H4 (cell line): ENCODE measurements around the gene ZBTB7C. TPM values are rescaled to one million over a fixed set of nuclear protein-coding genes. Genes with fewer than 3 reads are reported as not detected.

Experiments
- DNase-seq: peaks from one replicate; pipeline ENCODE4 v3.0.0-alpha.2; 2015; ENCODE audit warnings: low spot score
- total RNA-seq: library from RNA; depleted of rRNA; stranded (reverse); fragments of >200 nt; shearing (Covaris generic); gene quantifications from 2 replicates; pipeline ENCODE4 v1.2.3, GENCODE V29; 2014

The ZBTB7C gene
- total RNA-seq, 1 experiment from 2014 or later: 1.1 TPM

DNA sequence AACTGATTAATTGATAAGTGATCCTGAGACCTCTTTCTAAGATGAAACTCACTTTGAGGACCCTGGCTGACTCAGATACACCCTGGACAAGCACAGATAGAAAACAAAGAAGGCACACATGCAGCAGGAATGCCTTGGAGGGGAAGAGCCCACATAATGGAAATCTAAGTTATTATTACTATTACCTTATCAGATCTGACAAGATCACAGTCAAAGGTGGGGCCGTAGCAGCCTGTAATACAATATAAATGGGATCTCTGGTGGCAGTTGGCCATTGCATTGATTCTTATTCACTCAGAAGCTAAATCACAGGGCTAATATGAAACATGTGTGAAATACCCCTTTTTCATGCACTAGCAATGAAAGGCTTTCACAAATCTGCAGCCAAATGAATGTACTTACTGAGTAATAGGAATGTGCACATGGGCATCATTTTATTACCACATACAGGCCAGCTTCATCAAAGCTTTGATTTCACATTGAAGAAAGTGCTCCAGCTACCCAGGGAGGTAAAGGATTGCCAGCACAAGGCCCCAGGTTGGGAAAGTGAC is 84.0 kb downstream of the ZBTB7C start:
- DNase-seq: no peak

DNA sequence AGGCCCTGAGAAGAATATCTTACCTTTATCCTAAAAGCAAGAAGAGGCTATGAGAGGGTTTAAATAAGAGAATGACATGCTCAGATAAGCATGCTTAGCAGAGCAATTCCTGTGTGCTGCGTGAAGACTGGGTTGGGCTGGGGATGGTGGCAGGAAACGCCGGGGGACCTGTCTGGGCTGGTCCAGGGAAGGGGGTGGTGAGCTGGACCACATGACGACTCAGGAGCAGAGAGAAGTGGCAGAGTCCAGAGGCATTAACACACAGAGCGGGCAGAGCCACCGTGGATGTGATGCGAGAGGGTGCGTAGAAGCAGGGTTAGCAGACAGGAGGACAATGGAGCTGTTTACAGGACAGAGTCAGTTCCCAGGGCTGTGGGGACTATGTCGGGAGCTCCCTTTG is 84.5 kb downstream of the ZBTB7C start:
- no peak for DNase-seq

DNA sequence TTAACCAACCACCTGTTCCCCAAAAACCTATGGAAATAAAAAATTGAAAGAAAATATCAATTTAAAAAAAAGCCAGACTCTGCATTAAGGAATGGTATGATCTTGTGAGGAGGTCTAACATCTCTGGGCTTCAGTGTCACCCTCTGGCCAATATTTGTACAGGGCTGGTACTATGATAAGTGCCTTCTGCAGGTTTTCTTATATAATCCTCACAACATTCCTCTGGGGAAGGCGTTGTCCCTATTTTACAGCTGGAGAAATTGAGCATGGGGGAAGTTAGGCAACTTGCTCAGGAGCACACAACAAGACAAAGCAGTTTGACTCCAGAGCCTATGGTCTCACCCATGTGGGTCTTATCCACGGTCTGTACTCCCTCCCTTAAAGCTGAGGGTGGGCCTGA is 86.0 kb downstream of the ZBTB7C start:
- DNase-seq: no peak

DNA sequence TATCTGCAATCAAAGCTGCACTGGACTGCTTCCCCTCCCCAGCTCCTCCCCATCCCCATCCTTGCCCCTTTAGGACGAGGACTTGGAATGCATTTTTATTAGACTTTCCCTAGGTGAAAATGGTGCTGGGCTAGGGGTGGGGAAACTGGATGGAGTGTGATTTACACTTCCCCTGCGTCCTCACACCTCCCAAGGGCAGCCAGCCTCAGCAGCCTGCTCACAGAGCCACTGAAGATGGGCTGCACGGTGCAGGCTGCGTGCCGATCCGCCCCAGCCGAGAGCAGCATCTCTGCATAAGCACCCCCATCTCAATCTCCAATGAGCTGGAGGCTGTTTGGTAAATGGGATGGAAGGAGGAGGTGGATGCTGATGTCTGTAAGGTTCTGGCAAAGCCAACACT is 87.6 kb downstream of the ZBTB7C start:
- no peak for DNase-seq

DNA sequence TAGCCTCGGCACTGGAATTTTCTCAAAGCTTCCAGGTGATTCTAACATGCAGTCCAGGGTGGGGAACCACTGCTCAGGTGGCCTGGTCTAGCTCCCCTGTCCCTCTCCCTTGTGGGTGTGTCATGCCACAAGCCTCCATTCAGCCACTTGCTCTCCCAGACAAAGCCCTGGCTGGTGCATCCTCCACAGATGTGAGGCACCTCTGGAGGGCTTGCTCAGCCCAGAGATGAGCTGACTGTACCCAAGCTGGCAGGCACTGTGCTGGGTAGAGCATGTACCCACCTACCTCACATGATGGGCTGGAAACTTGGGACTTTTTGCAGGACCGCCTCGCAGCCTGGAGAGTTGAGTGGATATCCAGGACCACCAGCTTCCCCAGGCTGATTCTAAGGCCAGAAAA is 88.1 kb downstream of the ZBTB7C start:
- no peak for DNase-seq

DNA sequence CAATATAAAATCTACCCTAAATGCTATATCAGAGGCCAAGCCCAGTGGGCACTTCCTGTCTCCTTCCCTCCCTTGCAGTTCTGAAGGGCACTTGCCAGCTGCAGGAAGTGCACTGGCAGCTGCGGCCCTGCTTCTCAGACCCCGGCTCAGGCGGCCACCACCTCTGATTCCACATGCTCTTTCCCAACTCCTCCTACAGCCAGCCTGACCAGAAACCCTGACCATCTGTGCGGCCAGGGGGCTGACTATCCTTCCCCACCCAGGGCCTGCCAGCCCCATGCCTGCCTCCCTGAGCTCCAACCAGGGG is 88.6 kb downstream of the ZBTB7C start:
- DNase-seq: no peak

DNA sequence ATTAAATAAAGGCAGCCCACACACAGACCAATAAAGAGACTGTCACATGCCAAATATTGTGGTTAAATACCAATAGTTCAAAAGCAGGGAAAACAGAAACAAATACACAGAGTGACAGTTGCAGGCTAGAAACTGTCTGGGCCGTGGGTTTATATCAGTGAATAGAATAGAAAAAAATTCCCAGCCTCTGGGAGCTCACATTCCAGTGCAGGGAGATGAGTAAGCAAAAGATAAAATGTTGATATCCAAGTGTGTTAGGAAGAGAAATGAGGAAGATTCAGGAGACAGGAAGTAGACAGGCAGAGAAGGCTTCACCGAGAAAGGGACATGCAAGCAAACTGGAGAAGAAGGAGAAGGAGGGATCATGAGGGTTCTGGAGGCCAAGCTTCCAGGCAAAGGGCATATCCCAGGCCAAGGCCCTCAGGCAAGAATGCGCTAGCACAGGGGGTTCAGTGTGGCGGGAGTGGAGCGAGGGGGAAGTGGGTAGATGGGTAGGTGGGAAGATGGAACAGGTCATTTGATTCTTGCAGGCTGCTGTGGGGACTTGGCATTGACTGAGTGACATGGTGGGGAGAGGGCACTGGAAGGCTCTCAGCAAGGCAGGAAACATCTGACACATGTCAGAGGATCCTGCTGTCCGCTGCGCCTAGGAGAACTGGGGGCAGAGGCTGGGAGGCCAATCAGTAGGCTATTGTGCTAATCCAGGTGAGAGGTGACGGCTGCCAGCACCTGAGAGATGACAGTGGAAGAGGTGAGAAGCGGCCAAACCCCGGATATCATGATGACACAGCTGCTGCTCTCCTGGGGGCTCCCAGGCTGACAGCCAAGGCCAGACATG is 89.2 kb downstream of the ZBTB7C start:
- DNase-seq: no peak

DNA sequence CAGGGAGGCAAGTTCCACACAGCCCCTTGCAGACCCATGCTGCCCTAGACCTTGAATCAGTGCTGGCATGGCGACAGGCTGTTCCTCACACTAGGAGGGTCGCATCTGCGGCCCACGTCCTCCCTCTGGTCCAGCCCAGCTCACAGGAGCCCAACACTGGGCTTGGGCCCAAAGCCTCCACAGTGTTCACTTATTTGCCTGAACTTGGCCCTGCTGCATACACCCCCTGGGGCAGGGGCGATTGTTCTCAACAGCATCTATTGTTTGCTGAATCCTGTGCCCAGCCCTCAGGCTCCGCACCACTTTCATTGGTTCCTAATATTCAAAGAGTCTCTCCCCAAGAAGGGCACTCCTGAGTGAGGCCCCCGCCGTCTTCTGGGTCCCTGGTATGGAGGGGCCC is 90.7 kb downstream of the ZBTB7C start:
- no peak for DNase-seq

DNA sequence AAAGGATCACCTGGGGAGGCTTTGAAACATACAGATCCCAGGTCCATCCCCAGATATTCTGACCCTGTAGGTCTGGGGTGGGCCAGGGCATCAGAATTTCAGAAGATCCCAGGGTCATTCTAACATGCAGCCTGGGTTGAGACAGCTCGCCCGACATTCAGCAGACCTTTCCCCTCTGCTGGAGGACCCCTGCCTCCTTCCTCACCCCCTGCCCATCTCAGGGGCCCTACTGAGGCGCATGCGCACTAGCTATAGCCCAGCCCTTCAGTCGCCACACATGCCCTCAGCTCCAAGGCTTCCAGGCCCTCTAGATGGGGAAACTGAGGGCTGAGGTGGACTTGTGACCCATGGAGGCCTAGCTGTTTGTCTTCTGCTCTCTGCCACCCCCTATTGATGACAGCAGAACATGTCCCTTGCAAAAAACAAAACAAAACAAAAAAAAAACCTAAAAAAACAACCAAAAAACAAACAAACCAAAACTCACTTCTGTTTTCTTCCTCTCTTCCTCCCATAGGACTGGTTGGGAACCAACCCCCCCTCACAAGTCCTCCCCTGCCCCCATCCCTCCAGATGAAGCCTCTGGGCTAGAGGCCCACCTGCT is 91.3 kb downstream of the ZBTB7C start:
- no peak for DNase-seq

DNA sequence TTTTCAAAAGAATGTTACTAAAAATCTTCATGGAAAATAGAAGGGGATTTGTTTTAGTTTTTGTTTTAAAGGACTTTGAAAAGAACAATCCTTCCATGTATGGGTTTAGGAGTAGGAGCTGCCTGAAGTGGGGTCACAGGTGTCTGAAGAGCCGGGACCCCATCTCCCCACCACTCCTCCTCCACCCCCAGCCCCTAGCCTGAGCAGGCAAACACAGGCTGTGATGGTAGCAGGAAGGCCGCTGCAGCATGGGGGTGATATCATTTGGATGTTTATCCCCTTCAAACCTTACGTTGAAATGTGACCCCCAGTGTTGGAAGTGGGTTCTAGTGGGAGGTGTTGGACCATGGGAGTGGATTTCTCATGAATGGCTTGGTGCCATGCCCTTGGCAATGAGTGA is 93.0 kb downstream of the ZBTB7C start:
- DNase-seq: no peak

DNA sequence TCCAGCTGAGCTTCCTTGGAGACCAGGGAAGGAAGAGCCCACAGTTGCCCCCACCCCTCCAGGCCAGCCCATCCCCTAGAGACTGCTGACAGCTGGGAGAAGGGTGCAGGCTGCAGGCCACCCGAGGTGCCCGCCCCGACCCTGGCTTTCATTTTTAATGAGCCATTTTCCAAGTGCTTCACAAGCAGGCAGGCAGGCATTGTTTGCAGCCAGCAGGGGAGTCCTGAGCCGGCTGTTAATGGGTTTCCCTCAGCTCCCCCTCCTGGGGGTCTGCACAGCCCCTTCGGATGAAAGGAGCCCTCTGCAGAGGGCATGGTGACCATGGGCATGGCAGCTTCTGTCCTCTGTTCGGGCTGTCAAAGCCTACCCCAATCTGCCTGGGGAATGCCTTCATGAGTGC is 94.5 kb downstream of the ZBTB7C start:
- no peak for DNase-seq

DNA sequence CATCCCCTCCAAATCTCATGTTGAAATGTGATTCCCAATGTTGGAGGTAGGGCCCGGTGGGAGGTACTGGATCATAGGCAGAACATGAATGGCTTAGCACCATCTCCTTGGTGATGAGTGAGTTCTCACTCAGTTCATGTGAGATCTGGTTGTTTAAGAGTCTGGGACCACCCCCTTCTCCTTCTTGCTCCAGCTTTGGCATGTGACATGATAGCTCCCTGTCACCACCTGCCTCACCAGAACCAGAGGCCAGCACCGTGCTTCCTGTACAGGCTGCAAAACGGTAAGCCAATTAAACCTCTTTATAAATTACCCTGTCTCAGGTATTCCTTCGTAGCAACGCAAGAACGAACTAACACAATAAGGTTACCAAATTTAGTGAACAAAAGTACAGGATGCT is 95.4 kb downstream of the ZBTB7C start:
- DNase-seq: no peak

DNA sequence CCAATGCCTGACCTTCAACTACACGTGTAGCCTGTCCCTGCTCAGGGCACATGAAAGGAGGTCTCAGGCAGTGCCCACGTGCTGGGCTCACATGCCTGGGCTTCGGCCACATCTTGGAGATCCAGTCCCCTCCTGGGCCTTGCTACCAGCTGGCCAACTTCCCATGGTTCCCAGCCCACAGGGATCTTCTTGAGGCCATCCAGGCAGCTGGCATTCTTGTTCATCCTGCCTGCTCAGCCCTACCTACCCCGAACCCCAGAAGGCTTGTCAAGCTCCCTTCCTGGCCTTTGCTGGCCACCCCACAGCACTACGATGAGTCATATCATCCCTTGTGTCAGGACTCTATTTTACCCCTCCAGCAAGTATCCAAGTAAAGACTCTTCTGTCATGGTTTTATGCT is 97.1 kb downstream of the ZBTB7C start:
- DNase-seq: no peak

DNA sequence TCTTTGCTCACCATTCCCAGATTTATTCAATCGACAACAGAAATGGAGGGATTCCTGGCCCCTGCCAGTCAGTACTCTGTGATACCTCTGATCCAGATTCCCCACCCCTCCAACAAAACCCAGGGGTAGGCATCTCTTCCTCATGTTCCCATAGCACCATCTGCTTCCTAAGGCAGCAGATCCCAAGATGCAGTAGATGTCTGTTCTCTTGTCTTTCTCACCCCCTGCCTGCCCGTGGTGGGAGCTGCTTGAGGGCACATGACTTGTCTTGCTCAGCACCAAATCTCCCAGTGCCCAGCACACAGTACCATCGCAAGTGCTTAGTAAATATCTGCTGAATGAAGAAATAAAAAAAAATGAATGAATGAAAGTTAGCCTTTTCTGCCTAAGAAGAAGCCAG is 98.2 kb downstream of the ZBTB7C start:
- no peak for DNase-seq

DNA sequence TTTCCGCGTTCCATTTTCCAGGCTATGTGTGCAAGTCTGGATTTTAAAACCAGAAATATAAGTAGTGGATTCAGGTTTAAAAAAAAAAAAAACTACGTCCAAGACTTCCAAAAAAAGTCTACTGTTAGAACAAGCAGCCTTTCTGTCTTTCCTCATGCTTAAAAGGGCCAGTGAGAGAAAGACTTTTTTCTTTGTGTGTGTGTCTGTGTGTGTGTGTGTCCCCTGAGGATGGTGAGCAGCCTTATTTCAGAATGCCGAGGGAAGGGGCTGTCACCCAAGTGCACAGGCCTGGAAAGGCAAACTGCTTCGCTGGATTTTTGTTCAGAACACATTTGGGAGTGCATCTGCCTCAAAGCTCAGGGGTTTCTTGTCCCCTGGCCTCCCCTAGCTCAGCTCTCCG is 98.8 kb downstream of the ZBTB7C start:
- DNase-seq: no peak

DNA sequence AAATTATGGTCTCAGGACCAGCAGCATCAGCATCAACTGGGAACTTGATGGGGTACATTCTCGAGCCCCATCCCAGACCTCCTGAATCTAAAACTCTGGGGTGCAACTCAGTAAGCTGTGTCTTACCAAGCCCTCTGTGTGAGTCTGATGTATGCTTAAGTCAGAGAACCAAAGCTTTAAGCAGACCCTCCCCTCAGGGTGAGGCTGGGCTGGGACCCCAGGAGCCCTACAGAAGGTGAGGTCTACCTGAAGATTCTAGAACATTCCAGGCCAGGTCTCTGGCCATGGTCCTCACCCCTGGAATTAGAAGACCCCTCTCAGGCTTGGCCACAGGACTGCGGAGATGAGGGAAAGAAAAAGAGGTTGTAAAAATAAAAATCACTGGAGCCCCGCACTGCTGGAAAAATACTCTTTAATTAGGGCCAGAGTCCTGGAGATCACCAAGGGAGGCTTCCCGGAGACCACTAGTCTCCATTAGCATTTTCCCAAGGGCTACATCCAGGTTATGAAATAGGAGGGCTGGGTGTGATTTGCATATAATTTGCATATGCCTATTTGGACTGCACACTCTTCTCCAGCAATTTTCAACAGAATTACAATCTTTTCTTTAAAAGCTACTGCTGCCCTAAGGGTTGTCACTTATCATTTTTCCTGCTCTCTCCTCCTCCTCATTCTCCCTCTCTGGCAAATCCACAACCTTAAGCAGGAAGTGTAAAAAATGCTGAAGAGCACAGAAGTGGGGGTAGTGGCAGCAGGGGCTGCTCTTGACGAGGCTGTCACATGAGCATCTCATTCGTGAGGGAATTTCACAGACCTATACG is 100.2 kb downstream of the ZBTB7C start:
- DNase-seq: no peak

DNA sequence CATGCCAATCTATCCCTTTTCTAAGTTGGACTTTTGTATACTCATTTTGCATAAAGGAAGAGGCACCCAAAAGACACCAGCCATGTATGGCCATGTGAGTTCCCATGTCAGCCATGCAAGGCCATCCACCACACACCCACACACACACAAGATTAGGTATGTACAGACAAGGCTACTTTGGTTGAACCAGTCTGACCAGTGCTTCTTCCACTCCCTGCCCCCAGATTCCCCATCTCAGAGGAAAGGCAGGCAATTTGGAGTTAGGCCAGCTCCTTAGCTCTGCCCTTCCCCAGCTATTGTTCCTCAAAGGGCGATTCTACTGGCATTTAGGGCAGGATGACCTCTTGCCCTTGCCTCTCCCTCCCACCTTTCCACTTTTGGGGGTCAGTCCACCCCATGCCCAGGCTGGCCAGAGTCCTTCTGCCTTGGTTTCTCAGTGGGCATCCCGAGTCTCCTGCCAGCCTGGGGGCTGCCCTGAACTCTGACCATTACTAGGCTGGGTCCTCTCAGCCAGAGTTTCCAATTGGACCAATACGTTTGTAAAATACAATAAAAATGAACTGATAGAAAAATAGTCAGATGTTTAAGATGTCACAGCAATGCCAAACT is 101.1 kb downstream of the ZBTB7C start:
- no peak for DNase-seq

DNA sequence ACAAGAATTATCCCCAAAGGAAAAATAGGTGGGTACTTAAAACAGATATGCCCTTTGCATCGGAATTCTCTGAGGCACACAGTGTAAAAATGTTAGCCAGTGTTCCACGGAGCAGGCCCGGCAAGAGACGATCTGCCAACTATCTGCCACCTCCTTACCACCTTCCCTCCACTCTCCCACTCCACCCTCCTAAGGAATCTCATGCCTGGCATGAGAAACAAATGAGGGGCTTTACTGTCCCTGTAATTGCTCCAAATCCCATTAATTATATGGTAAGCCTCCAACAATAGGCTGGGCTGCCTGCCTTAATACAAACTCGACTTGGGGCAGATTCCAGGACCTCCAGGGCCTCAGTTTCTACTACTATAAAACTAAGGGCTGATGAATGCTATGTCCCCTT is 102.3 kb downstream of the ZBTB7C start:
- DNase-seq: no peak

DNA sequence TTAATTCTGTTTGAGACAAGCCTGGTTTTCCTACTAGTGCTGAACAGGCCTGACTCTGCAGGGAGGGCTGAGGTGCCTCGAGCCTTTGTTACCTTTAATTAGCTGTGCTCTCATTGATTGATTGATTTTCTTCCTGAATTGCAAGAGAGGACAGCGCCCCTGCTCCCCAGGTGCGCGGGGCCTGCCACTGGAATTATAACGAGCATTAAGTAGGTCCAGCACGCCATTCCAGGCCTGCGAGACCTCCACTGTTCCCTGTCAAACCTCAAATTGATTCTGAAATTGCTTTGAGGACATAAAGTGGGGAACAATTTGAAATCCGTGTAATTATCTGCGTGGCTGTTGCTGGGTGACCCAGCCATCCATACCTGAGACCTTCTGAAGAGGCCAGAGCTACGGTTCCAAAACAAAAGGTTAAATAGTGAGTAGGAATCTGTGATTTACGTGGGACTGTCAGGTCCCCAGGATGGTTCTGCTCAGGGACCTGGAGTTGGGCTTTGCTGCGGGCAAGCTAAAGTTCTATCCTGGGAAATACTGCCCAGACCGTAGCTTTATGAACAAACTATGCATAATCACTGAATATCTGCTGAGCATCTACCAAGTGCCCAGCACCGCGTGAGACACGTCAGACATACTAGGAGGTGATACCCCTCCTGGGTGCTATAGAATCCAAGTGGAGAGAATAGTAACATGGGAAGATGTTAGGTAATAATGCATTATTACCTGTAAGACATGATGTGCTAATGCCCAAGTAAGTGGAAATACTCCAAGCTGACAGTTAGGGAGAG is 104.1 kb downstream of the ZBTB7C start:
- no peak for DNase-seq

DNA sequence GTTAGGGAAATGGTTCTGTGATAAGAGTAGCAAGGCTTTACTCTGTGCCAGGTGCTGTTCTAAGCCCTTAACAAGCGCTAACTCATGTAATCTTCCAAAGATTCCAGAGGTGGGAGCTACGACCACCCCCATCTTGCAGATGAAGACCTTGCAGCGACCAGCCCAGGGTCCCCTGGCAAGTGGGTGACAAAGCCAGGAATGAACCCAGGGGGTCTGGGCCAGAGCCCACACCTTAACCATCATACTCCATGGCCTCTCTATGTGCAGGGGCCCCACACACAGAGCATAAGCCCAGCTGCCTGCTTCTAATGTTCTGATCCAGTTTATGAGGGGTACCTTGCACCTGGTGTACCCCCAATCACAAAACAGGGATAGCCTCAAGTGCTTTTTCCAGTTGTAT is 105.3 kb downstream of the ZBTB7C start:
- DNase-seq: no peak

DNA sequence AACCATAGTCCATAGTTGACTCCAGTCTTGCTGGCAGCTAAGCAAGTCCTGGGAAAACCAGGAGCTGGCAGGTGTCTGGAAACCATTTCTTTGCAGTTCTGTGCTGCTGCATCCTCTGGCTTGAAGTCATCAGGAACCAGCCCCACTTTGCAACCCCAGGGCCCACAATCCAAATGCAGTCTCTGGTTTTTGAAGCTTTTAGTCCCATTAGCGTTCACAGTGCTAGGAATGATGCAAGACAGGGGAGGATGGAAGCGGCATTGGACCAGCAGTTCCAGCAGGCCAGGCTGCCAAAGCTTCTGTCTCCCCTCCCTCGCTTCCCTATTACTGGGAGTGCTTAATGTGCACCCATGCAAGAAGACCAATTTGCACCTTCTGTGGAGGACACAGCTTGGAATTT is 106.4 kb downstream of the ZBTB7C start:
- no peak for DNase-seq
